ENCODE results near the gene SLC25A45. TPM values are rescaled to one million over a fixed set of nuclear protein-coding genes. Genes with fewer than 3 reads are reported as not detected.

Gene SLC25A45
- total RNA-seq, 4 donors from 2014 or later, result 2.2 to 5.6 (median 5.2) TPM

GRCh38 chr11:65356394-65356972 is 26.0 kb downstream of the SLC25A45 start:
- Histone ChIP-seq H3K4me3 (no peak overlapping the region), H3K4me1 (peaks cover 11 to 25% (median 23%) of the 10 kb centered on the region in 4 donors), H3K27me3 (peaks cover 15% of the 10 kb centered on the region), H3K36me3 (peaks cover 0 to 11% (median 3%) of the 10 kb centered on the region in 4 donors), H3K27ac (no peak overlapping the region), H3K9me3 (no peaks in the 10 kb centered on the region)
- intact Hi-C loops (cut with DNase I; ENCODE audit: low total_unique reads) (no loop called here), in situ Hi-C loops (cut with MboI; ENCODE audit: low pct_ligation_motif_present in 1 of 4, low pct_unique_long_range_greater_than_20kb in 1 of 4, low sequenced_read_pairs in 3 of 4) (no loop called here)
- no peak for DNase-seq
- WGBS, 2 donors (ENCODE audit: low coverage in 1 of 2), result 85 to 90% methylated on average over 4 to 29 of the region's 30 CpGs
- TF ChIP-seq POLR2AphosphoS5 (IDR thresholded peaks at IDR 0.05) (no peak), POLR2A (IDR thresholded peaks at IDR 0.05) (no peak), EP300 (IDR thresholded peaks at IDR 0.05; ENCODE audit: low read depth) (no peak)
- TF ChIP-seq, protein P1, sequence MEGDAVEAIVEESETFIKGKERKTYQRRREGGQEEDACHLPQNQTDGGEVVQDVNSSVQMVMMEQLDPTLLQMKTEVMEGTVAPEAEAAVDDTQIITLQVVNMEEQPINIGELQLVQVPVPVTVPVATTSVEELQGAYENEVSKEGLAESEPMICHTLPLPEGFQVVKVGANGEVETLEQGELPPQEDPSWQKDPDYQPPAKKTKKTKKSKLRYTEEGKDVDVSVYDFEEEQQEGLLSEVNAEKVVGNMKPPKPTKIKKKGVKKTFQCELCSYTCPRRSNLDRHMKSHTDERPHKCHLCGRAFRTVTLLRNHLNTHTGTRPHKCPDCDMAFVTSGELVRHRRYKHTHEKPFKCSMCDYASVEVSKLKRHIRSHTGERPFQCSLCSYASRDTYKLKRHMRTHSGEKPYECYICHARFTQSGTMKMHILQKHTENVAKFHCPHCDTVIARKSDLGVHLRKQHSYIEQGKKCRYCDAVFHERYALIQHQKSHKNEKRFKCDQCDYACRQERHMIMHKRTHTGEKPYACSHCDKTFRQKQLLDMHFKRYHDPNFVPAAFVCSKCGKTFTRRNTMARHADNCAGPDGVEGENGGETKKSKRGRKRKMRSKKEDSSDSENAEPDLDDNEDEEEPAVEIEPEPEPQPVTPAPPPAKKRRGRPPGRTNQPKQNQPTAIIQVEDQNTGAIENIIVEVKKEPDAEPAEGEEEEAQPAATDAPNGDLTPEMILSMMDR (IDR thresholded peaks at IDR 0.05), result no peak

GRCh38 chr11:65355776-65356393 is 26.6 kb downstream of the SLC25A45 start:
- Histone ChIP-seq H3K4me3 (peak overlapping the region in 3 of 4 donors; percentile 73 to 88 (median 85)), H3K27ac (peak overlapping the region in 2 of 4 donors; percentile 82 to 86), H3K9me3 (no peaks in the 10 kb centered on the region), H3K4me1 (peaks cover 11 to 25% (median 23%) of the 10 kb centered on the region in 4 donors), H3K27me3 (peaks cover 15% of the 10 kb centered on the region), H3K36me3 (peaks cover 0 to 13% (median 6%) of the 10 kb centered on the region in 4 donors)
- peak; percentile 37 for DNase-seq
- TF ChIP-seq EP300 (IDR thresholded peaks at IDR 0.05; ENCODE audit: low read depth) (no peak), POLR2AphosphoS5 (IDR thresholded peaks at IDR 0.05) (no peak), POLR2A (IDR thresholded peaks at IDR 0.05) (no peak)
- TF ChIP-seq, protein P1 (IDR thresholded peaks at IDR 0.05), result no peak
- intact Hi-C loops (cut with DNase I; ENCODE audit: low total_unique reads), result no loop called here
- 54% methylated on average over 35 of the region's 35 CpGs; no CpG with 5 or more reads in 1 of the 2 donors for WGBS, 2 donors (ENCODE audit: low coverage in 1 of 2)
- in situ Hi-C loops (cut with MboI; ENCODE audit: low pct_ligation_motif_present in 1 of 4, low pct_unique_long_range_greater_than_20kb in 1 of 4, low sequenced_read_pairs in 3 of 4), result no loop called here

- intact Hi-C loops (cut with DNase I; ENCODE audit: low total_unique reads), result no loop called here
- H3K27ac ChIP-seq, result peak overlapping the region; percentile 70 to 86 (median 84)
Measured at GRCh38 chr11:65355013-65355775, 27.3 kb downstream of the SLC25A45 start.

More at GRCh38 chr11:65355013-65355775, 27.3 kb downstream of the SLC25A45 start:
- in situ Hi-C loops (cut with MboI; ENCODE audit: low pct_ligation_motif_present in 1 of 4, low pct_unique_long_range_greater_than_20kb in 1 of 4, low sequenced_read_pairs in 3 of 4), result no loop called here
- Histone ChIP-seq H3K4me1 (peaks cover 11 to 25% (median 23%) of the 10 kb centered on the region in 4 donors), H3K9me3 (no peaks in the 10 kb centered on the region), H3K27me3 (peaks cover 15% of the 10 kb centered on the region), H3K4me3 (peak overlapping the region; percentile 61 to 88 (median 79)), H3K36me3 (peaks cover 0 to 18% (median 8%) of the 10 kb centered on the region in 4 donors)
- WGBS, 2 donors (ENCODE audit: low coverage in 1 of 2), result 3% methylated on average over 35 of the region's 47 CpGs; no CpG with 5 or more reads in 1 of the 2 donors
- peak; percentile 58 for DNase-seq
- TF ChIP-seq, protein P1 (IDR thresholded peaks at IDR 0.05), result no peak
- TF ChIP-seq EP300 (IDR thresholded peaks at IDR 0.05; ENCODE audit: low read depth) (no peak), POLR2AphosphoS5 (IDR thresholded peaks at IDR 0.05) (no peak), POLR2A (IDR thresholded peaks at IDR 0.05) (no peak)

Measured in transverse colon (tissue), 4 donors.